Ramos (cell line): ENCODE data around the gene DPYD.
"Not testable (repeated sequence)": the region's sequence is repeated elsewhere in the genome, so short reads cannot be mapped to it uniquely, and the experiment has no call there.

Source experiments
- in situ Hi-C: fragments of 300-500 bp; cut with MboI; formaldehyde crosslinking; loops from one replicate; pipeline ENCODE4 v1.14.3; 2022; ENCODE audit warnings: low sequenced_read_pairs; ENCODE audit not compliant: unreplicated experiment

Gene DPYD

DNA sequence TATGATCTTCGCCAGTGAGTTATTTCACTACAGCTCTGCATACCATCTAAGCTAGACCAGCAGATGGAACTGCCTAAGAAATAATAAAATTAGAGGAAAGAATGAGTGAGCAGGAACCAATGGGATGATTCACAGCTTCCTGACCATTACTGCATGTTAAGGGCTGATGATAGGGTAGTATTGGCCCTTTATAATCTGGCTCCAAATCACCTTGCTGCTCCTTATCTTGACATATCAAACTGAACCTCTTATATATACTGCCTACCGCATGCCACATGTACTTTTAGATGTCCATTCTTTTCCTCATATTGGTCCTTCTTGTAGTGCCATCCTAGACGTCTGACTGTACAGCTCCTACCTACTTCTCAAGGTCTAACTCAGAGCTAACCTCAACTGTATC, 524.4 kb downstream of the DPYD start:
- in situ Hi-C loops: no loop called here

DNA sequence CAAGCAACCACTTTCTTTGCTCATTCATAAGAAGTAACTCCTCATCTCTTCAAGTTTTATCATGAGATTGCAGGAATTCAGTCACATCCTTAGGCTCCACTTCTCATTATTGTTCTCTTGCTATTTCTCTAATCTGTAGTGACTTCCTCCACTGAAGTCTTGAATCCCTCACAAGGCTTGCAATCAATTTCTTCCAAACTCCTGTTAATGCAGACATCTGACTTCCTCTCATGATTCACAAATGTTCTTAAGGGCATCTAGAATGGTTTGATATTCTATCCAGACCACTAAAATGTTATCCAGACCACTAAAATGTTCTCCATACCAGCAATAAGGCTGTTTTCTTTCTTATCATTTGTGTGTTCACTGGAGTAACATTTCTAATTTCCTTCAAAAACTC, 528.1 kb downstream of the DPYD start:
- in situ Hi-C loops: no loop called here

DNA sequence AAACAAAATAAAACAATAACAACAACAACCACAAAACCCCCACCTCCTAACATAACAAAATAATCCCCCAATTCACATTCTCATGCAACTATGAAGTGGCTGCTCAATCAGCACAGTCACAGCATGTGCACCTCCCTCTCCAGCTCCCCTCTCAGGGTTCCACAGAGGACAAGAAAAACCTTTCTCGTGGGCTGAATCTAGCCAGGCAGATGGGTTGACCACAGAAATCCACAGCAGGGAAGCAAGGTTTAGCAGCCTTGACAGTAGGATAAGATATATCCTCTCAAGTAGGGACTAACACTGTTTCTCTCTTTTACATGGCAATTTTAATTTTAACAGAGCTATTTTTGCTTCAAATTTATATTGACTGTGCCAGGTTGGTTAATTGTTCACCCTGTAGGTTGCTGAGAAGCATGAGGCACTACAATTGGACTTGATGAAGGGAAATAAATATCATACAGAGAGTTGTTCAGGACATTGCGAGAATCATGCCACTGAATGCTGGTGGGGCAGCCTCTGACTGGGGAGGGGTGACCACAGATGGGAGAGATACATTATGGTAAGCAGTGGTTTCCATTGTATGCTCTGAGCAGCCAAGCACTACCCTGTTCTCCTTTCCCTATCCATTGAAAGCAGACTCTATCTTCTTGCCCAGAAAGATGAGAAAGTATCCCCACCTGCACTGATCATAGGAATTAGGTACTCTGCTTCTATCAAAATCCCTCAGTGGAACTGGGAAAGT, 535.1 kb downstream of the DPYD start:
- in situ Hi-C loops: no loop called here

GRCh38 chr1:97384294-97384968, 536.4 kb downstream of the DPYD start:
- in situ Hi-C loops: no loop called here

- in situ Hi-C loops: no loop called here
These were observed 537.0 kb downstream of the DPYD start for GRCh38 chr1:97383797-97384196.

GRCh38 chr1:97382206-97382605, 538.6 kb downstream of the DPYD start:
- in situ Hi-C loops: no loop called here

DNA sequence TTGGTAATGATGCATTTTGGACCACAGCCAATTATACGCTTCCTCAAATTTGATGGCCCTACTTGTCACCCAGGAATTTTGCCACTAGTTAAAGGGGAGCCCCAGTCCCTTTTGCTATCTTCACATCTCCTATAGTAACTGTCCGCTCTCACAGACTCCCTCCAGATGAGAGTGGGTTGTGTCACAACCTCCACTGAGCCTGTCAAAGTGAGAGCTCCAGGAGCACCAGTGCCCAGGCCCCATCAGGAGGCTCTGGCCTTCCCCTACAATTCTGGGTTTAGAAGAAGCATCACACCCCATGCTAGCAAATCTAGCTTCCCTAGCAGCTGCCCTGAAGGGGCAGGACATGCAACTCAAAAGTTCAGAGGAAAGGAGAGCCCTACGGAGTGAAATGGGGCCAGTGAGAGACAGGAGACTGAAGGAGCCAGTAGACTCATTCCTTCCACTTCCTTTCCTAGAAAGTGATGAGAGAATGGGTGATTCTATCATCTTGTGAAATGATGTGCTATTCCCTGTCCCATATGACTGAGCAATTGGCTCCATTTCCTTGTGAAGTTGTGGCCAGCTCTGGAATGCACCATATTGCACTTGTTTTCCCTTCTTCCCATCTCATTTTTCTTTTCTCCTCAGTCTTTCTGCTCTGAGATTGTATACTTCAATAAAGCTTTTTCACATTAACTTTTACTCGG, 541.3 kb downstream of the DPYD start:
- in situ Hi-C loops: no loop called here

DNA sequence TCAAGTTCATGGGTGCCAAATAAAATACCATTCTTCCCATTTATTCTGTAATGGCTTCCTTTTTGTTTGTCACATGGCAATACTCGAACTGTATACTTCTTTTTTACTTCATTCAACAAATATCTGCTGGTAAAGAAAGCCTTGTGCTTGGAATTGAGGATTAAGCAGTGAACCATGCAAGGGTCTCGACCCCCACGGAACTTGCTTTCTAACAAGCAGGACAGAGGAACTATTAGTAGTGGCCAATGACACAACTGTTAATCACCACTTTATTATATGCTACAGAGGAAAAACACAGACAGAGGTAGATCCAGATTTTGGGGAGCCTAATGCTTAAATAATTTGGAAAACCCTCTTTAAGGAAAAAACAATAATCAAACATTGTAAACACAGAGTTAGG, 542.2 kb downstream of the DPYD start:
- in situ Hi-C loops: no loop called here

DNA sequence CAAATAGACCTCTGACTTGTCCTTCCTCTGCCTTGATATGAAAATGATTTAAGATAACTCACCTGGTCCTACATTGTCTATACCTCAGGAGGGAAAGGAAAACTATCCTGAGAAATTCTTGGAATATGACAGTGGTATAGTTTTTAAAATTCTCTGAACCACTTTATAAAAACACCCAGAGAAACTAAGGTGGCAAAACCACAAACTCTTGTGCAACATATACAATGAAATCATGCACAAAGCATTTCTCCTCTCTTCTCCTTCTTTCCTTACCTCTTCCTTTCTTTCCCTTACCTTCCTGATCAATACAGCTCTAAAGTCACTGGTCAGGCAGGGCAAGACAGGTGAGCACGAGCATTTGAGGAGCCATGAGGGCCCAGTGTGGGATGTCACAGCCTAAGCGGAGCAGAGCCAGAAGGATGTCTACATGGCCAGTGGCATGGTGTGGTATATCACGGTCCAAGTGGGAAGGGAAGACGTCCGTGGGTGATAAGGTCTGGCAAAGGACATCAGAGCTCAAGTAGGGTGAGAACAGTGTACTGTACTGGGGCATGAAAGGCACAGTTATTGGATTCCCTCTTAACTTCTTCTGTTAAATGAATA, 543.3 kb downstream of the DPYD start:
- in situ Hi-C loops: no loop called here

GRCh38 chr1:97373000-97373399, 547.8 kb downstream of the DPYD start:
- in situ Hi-C loops: no loop called here

DNA sequence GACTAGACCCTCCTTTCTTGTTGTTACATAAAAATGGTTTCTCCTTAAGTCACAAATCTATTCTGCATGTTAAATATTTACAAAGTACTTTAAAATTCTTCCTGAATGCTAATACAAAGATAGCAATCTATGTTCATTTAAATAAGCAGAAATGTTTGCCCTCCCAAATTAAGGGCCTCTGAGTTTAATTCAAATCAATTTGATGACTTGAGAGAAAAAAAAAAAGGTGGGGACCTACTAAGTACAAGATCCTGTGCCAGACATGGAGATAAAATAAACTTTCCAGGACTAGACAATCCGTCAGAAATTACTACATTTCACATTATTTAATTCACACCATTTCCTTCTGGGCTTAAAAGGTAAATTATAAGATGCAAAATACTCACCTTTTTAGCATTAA, 548.3 kb downstream of the DPYD start:
- in situ Hi-C loops: no loop called here

DNA sequence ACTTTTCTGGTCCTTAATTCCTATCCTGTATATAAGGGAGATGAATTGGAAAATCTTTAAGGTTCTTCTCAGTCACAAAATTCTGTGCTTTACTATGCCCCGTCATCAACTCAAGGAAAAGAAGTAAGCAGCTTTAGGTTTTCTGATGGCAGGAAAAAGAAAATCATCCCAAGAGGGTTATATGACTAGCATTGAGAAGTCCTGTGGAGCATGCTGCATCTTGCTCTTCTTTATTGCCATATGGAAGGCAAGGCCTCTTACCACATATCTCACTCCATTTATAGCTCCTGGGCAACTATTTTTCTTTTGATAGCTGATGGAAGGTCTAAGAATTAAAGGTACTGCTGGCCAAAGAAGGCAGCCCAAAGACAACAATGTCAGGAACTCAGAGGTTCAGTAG, 552.5 kb downstream of the DPYD start:
- in situ Hi-C loops: no loop called here

GRCh38 chr1:97366984-97367383, 553.9 kb downstream of the DPYD start:
- in situ Hi-C loops: no loop called here

GRCh38 chr1:97365026-97365425, 555.8 kb downstream of the DPYD start:
- in situ Hi-C loops: no loop called here

DNA sequence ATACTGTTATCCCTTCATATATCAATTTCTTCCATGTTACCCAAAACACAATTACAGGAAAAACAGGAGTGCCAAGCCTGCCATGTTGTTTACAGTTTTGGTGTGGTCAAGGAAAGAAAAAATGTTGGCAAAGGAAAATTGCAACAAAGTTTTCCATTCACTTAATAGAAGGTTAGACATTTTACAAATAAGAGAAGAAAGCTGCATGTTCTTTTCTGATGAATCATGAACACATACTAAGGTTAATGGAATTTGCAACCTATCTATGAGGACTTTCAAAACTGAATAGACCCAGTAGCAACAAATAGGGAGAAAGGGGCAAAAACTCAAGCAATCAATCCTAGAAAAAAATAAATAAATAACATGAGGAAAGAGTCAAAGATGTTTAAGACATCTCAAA, 556.7 kb downstream of the DPYD start:
- in situ Hi-C loops: no loop called here

DNA sequence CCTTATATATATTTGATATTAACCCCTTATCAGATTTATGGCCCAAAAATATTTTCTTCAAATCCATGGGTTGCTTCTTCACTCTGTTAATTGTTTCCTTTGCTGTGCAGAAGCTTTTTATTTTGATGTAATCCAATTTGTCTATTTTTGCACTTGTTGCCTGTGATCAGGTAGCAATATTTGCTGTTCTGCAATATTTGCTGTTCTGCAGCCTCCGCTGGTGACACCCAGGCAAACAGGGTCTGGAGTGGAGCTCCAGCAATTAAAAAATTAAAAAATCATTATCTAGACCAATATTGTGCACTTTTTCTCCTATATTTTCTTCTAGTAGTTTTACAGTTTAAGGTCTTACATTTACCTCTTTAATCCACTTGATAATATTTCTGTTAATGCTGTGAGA, 564.5 kb downstream of the DPYD start:
- in situ Hi-C loops: no loop called here

DNA sequence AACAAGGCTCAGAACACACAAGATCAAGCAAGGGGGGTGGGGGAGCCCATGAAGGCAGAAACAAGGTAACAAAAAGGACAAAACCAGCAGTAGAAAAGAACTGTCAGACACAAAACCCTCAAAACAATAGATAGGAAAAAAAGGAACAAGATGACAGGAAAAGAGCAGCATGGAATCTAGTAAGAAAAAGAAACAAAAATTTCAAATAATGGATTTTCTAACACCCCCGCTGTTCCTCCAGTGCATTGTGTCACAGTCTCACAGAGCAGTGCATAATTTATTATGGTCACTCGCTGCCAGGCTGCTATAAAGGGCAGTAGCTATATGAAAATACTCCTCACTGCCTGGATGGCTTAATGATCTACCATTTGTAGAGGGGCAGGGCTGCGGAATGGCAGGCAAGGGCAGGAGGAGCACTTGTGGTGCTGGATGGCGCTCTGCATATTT, 567.9 kb downstream of the DPYD start:
- in situ Hi-C loops: no loop called here

DNA sequence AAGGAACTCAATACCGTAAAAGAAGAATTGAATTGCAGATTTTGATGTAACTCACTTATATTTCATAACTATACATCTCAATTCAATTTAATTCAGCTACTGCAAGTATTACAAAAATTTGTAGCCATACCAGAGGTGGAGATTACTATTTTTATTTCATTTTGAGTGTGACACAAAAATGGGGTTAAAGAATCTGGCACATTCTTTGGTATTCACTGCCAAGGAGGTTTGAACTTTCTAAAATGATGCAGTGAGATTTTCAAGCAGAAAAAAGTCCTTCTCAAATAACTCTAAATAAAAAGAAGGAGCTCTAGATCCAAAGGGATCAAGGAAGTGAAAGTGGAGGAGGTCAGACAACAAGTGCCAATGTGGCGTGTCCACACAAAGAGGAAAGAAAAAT, 569.0 kb downstream of the DPYD start:
- in situ Hi-C loops: no loop called here

GRCh38 chr1:97350662-97351061, 570.2 kb downstream of the DPYD start:
- in situ Hi-C loops: no loop called here

- in situ Hi-C loops: no loop called here
These were observed 570.6 kb downstream of the DPYD start for GRCh38 chr1:97350241-97350640.

DNA sequence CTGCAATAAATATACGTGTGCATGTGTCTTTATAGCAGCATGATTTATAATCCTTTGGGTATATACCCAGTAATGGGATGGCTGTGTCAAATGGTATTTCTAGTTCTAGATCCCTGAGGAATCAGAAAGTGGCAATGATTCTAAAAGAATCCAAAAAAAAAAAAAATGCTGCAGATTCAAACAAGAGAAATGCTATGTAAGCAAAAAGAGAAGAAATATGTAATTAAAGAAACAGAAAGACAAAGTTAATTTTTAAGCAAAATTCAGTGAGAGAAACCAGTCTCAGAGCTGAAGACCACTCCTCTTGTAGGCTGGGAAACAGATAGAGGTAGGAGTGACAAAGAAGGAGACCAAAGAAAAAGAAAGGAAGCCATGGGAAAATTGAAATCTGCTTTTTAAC, 571.0 kb downstream of the DPYD start:
- in situ Hi-C loops: not testable (repeated sequence)
